ENCODE results near the gene RCL1. TPM values are rescaled to one million over a fixed set of nuclear protein-coding genes. Genes with fewer than 3 reads are reported as not detected.

RCL1 gene
- total and polyA plus RNA-seq, 2 donors (not counting 3 experiments of a cell fraction or from before 2014, with no cell fraction given) = 12.9 to 13.2 TPM

DNA sequence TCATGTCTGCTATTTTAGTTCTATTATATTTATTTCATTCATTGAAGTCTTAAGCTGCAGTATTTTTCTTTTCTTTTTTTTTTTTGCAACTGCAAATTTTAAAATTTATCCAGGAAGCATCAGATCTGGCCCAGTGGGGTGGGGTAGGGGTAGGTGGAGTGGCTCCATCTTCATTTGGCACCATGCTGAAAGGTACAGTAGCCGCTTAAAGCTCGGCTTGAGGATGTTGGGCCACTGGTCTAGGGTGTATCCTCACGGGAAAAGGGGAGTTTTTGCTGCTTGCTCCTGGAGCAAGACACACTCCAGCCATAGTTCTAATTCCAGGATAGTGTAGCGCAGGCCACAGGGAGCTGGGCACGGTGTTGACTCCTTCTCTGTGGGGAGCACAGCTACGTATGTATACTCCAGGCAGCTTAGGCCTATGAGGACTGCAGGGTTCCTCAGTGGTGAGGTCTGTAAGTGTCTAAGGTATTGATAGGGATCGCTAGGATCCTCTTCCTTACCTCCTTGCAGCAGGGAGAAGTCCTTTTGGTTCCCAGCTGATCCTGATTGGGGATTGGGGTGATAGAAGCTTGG, 22.7 kb downstream of the RCL1 start:
- POLR2A ChIA-PET = no interaction called here
- DNase-seq (ENCODE audit: low read depth, low spot score) (no peak), FAIRE-seq (no peak)
- H3K4me3 ChIP-seq (replicated peaks in 1 of 3; ENCODE audit: insufficient read depth in 1 of 3, low read depth in 1 of 3, low read length in 3 of 3) = no peak overlapping the region
- H3K79me2 ChIP-seq (ENCODE audit: control insufficient read depth, insufficient read depth, low read length) = peaks cover 50% of the 10 kb centered on the region
- H4K20me1 ChIP-seq (replicated peaks; ENCODE audit: control insufficient read depth, extremely low read depth, insufficient read depth, low read length) = peaks cover 3% of the 10 kb centered on the region
- no peak overlapping the region for H2AFZ ChIP-seq (ENCODE audit: low read depth, low read length)
- CTCF ChIA-PET = interaction anchor here (0.9 to 1.4 kb wide), 7 partner anchors 12 to 173 kb away, joined by 3 to 4 read pairs (median 3); no protein-coding TSS in a partner anchor
- no TSS peak for BruUV-seq (replicated peaks)
- no peak overlapping the region for H3K9ac ChIP-seq (replicated peaks; ENCODE audit: extremely low read depth, insufficient read depth, low read length)
- dilution Hi-C loops (cut with MboI; ENCODE audit: extremely low pct_ligation_motif_present, low sequenced_read_pairs) = no loop called here
- no peaks in the 10 kb centered on the region for H3K9me3 ChIP-seq (replicated peaks; ENCODE audit: control insufficient read depth, insufficient read depth, low read length)
- H3K9me1 ChIP-seq (replicated peaks; ENCODE audit: control insufficient read depth, extremely low read depth, insufficient read depth, low read length) = no peaks in the 10 kb centered on the region
- TF ChIP-seq FOS (IDR thresholded peaks at IDR 0.05; ENCODE audit: borderline replicate concordance, insufficient read depth, low read length) (no peak), EZH2 (IDR thresholded peaks at IDR 0.05; ENCODE audit: borderline replicate concordance, low read depth, low read length, severe bottlenecking) (no peak), MYC (IDR thresholded peaks at IDR 0.05; ENCODE audit: low read depth, low read length) (no peak)
- H3K36me3 ChIP-seq (ENCODE audit: control insufficient read depth in 2 of 2, extremely low read depth in 1 of 2, insufficient read depth in 2 of 2, low read length in 2 of 2) = no peaks in the 10 kb centered on the region
- no peaks in the 10 kb centered on the region for H3K27me3 ChIP-seq (ENCODE audit: control insufficient read depth in 2 of 2, insufficient read depth in 2 of 2, low read length in 2 of 2)
- intact Hi-C loops (cut with micrococcal nuclease) = no loop called here
- peaks cover 4% of the 10 kb centered on the region for H3K4me1 ChIP-seq (ENCODE audit: control insufficient read depth, extremely low read depth, insufficient read depth, low read length)
- no peak overlapping the region for H3K4me2 ChIP-seq (ENCODE audit: insufficient read depth, low read length)
- no peak overlapping the region for H3K27ac ChIP-seq (ENCODE audit: insufficient read depth, low read depth, low read length)

GRCh38 chr9:4820168-4820567, 27.4 kb downstream of the RCL1 start:
- H3K4me3 ChIP-seq (replicated peaks in 1 of 3; ENCODE audit: insufficient read depth in 1 of 3, low read depth in 1 of 3, low read length in 3 of 3) = no peak overlapping the region
- intact Hi-C loops (cut with micrococcal nuclease) (no loop called here), dilution Hi-C loops (cut with MboI; ENCODE audit: extremely low pct_ligation_motif_present, low sequenced_read_pairs) (no loop called here)
- H3K27me3 ChIP-seq (ENCODE audit: control insufficient read depth in 2 of 2, insufficient read depth in 2 of 2, low read length in 2 of 2) = no peaks in the 10 kb centered on the region
- TF ChIP-seq POLR2AphosphoS5 (IDR thresholded peaks at IDR 0.05; ENCODE audit: insufficient read depth, low read depth, low read length) (no peak), FOS (IDR thresholded peaks at IDR 0.05; ENCODE audit: borderline replicate concordance, insufficient read depth, low read length) (no peak), GATA2 (IDR thresholded peaks at IDR 0.05; ENCODE audit: insufficient read depth, insufficient read length, low read depth, low read length) (no peak), JUN (IDR thresholded peaks at IDR 0.05; ENCODE audit: borderline replicate concordance, insufficient read depth, insufficient read length, low read depth) (no peak), EZH2 (IDR thresholded peaks at IDR 0.05; ENCODE audit: borderline replicate concordance, low read depth, low read length, severe bottlenecking) (no peak)
- TF ChIP-seq, protein P1, sequence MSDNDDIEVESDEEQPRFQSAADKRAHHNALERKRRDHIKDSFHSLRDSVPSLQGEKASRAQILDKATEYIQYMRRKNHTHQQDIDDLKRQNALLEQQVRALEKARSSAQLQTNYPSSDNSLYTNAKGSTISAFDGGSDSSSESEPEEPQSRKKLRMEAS (IDR thresholded peaks at IDR 0.05; ENCODE audit: insufficient read depth, insufficient read length) = no peak
- TF ChIP-seq, protein P2, sequence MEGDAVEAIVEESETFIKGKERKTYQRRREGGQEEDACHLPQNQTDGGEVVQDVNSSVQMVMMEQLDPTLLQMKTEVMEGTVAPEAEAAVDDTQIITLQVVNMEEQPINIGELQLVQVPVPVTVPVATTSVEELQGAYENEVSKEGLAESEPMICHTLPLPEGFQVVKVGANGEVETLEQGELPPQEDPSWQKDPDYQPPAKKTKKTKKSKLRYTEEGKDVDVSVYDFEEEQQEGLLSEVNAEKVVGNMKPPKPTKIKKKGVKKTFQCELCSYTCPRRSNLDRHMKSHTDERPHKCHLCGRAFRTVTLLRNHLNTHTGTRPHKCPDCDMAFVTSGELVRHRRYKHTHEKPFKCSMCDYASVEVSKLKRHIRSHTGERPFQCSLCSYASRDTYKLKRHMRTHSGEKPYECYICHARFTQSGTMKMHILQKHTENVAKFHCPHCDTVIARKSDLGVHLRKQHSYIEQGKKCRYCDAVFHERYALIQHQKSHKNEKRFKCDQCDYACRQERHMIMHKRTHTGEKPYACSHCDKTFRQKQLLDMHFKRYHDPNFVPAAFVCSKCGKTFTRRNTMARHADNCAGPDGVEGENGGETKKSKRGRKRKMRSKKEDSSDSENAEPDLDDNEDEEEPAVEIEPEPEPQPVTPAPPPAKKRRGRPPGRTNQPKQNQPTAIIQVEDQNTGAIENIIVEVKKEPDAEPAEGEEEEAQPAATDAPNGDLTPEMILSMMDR (IDR thresholded peaks at IDR 0.05; ENCODE audit: extremely low read depth in 1 of 2, insufficient read depth in 1 of 2, low read depth in 1 of 2, low read length in 2 of 2) = no peak
- no peaks in the 10 kb centered on the region for H3K36me3 ChIP-seq (ENCODE audit: control insufficient read depth in 2 of 2, extremely low read depth in 1 of 2, insufficient read depth in 2 of 2, low read length in 2 of 2)
- H3K27ac ChIP-seq (ENCODE audit: insufficient read depth, low read depth, low read length) = no peak overlapping the region
- no peak for FAIRE-seq
- no peaks in the 10 kb centered on the region for H3K9me3 ChIP-seq (replicated peaks; ENCODE audit: control insufficient read depth, insufficient read depth, low read length)
- H3K9me1 ChIP-seq (replicated peaks; ENCODE audit: control insufficient read depth, extremely low read depth, insufficient read depth, low read length) = peaks cover 3% of the 10 kb centered on the region
- ChIA-PET CTCF (no interaction called here), POLR2A (no interaction called here)
- H3K4me2 ChIP-seq (ENCODE audit: insufficient read depth, low read length) = no peak overlapping the region
- DNase-seq (ENCODE audit: low read depth, low spot score) = no peak
- no peaks in the 10 kb centered on the region for H4K20me1 ChIP-seq (replicated peaks; ENCODE audit: control insufficient read depth, extremely low read depth, insufficient read depth, low read length)
- no peaks in the 10 kb centered on the region for H3K4me1 ChIP-seq (ENCODE audit: control insufficient read depth, extremely low read depth, insufficient read depth, low read length)
- H2AFZ ChIP-seq (ENCODE audit: low read depth, low read length) = no peak overlapping the region
- H3K79me2 ChIP-seq (ENCODE audit: control insufficient read depth, insufficient read depth, low read length) = peaks cover 35% of the 10 kb centered on the region
- no TSS peak for BruUV-seq (replicated peaks)
- H3K9ac ChIP-seq (replicated peaks; ENCODE audit: extremely low read depth, insufficient read depth, low read length) = no peak overlapping the region

Measured in endothelial cell of umbilical vein (primary cell).